WTC11 (cell line): Measurements from ENCODE around the gene ANXA11. TPM values are rescaled to one million over a fixed set of nuclear protein-coding genes. Genes with fewer than 3 reads are reported as not detected.

Experiments used
- ATAC-seq: fragments of 200-7000 bp; cut with Tn5 transposase; 2 replicates; pipeline ENCODE4 v1.10.0; 2021; ENCODE audit warnings: mild to moderate bottlenecking, moderate library complexity
- CTCF ChIA-PET: fragments of 300-600 bp; sonication (Branson Sonifier 250); formaldehyde crosslinking; loops from one replicate; lab custom pipeline; 2021; ENCODE audit warnings: antibody characterized with exemption; lab: Charles Lee
- POLR2A ChIA-PET: fragments of 350-600 bp; sonication (Branson Sonifier 250); formaldehyde crosslinking; loops from one replicate; lab custom pipeline; 2021; ENCODE audit warnings: antibody characterized with exemption; lab: Charles Lee
- DNase-seq: peaks from one replicate; pipeline ENCODE4 v3.0.0; 2021; ENCODE audit warnings: low spot score
- H3K27ac Mint-ChIP-seq: 2 replicates; pipeline ENCODE4 v1.8.0; 2021; ENCODE audit warnings: mixed read lengths
- H3K27me3 Mint-ChIP-seq: 2 replicates; pipeline ENCODE4 v1.8.0; 2021; ENCODE audit warnings: low read depth, mild to moderate bottlenecking, moderate library complexity, mixed read lengths
- H3K36me3 Mint-ChIP-seq: 2 replicates; pipeline ENCODE4 v1.8.0; 2021; ENCODE audit warnings: mixed read lengths
- H3K4me1 Mint-ChIP-seq: 2 replicates; pipeline ENCODE4 v1.8.0; 2022; ENCODE audit warnings: mixed read lengths
- H3K4me3 Mint-ChIP-seq: 2 replicates; pipeline ENCODE4 v1.8.0; 2021; ENCODE audit warnings: mild to moderate bottlenecking, moderate library complexity, mixed read lengths
- H3K9me3 Mint-ChIP-seq: 2 replicates; pipeline ENCODE4 v1.8.0; 2021; ENCODE audit warnings: mixed read lengths
- ATF1 ChIP-seq: sonication (generic); formaldehyde crosslinking; IDR thresholded peaks from 2 replicates; pipeline ENCODE4 v1.8.1; 2023; ENCODE audit warnings: mild to moderate bottlenecking, moderate library complexity, missing genetic modification reagents
- CREB1 ChIP-seq: sonication (generic); formaldehyde crosslinking; IDR thresholded peaks from 2 replicates; pipeline ENCODE4 v1.8.0; 2023; ENCODE audit warnings: mild to moderate bottlenecking, missing genetic modification reagents
- EMX1 ChIP-seq: fragments of 250-450 bp; sonication (Bioruptor Pico); IDR thresholded peaks from 2 replicates; pipeline ENCODE4 v1.8.0; 2021; ENCODE audit warnings: mild to moderate bottlenecking
- GABPB1 ChIP-seq: sonication (generic); formaldehyde crosslinking; IDR thresholded peaks from 2 replicates; pipeline ENCODE4 v1.8.1; 2023; ENCODE audit warnings: mild to moderate bottlenecking, missing genetic modification reagents
- HMGA2 ChIP-seq: fragments of 250-450 bp; sonication (Bioruptor Pico); IDR thresholded peaks from 2 replicates; pipeline ENCODE4 v1.4.0; 2021; ENCODE audit warnings: mild to moderate bottlenecking, moderate library complexity
- IRF2 ChIP-seq: sonication (generic); formaldehyde crosslinking; IDR thresholded peaks from 2 replicates; pipeline ENCODE4 v1.8.0; 2022; ENCODE audit warnings: low read depth, missing genetic modification reagents, borderline replicate concordance
- JAZF1 ChIP-seq: fragments of 250-450 bp; sonication (Bioruptor Pico); IDR thresholded peaks from 2 replicates; pipeline ENCODE4 v1.9.0; 2021; ENCODE audit warnings: moderate library complexity, mild to moderate bottlenecking, inconsistent platforms
- NR2C2 ChIP-seq: sonication (generic); formaldehyde crosslinking; IDR thresholded peaks from 2 replicates; pipeline ENCODE4 v1.8.0; 2022; ENCODE audit warnings: mild to moderate bottlenecking, missing genetic modification reagents
- OVOL2 ChIP-seq: fragments of 250-450 bp; sonication (Bioruptor Pico); IDR thresholded peaks from 2 replicates; pipeline ENCODE4 v1.9.0; 2021; ENCODE audit warnings: mild to moderate bottlenecking, borderline replicate concordance
- TCF7 ChIP-seq: sonication (generic); formaldehyde crosslinking; IDR thresholded peaks from 2 replicates; pipeline ENCODE4 v1.8.0; 2022; ENCODE audit warnings: mild to moderate bottlenecking, low read depth, missing genetic modification reagents, moderate library complexity
- TP53 ChIP-seq: sonication (generic); formaldehyde crosslinking; IDR thresholded peaks from 2 replicates; pipeline ENCODE4 v1.8.1; 2023; ENCODE audit warnings: mild to moderate bottlenecking, missing genetic modification reagents
- ZNF219 ChIP-seq: sonication (generic); formaldehyde crosslinking; IDR thresholded peaks from 2 replicates; pipeline ENCODE4 v1.8.0; 2023; ENCODE audit warnings: missing genetic modification reagents, mild to moderate bottlenecking, borderline replicate concordance
- ZNF232 ChIP-seq: sonication (generic); formaldehyde crosslinking; IDR thresholded peaks from 2 replicates; pipeline ENCODE4 v1.8.0; 2022; ENCODE audit warnings: mild to moderate bottlenecking, missing genetic modification reagents
- ZNF396 ChIP-seq: fragments of 250-450 bp; sonication (Bioruptor Pico); IDR thresholded peaks from 2 replicates; pipeline ENCODE4 v1.8.0; 2021; ENCODE audit warnings: mild to moderate bottlenecking, moderate library complexity, borderline replicate concordance
- ZNF416 ChIP-seq: fragments of 250-450 bp; sonication (Bioruptor Pico); IDR thresholded peaks from 2 replicates; pipeline ENCODE4 v1.9.0; 2021; ENCODE audit warnings: mild to moderate bottlenecking, inconsistent platforms
- ZNF423 ChIP-seq: fragments of 250-450 bp; sonication (Bioruptor Pico); IDR thresholded peaks from 2 replicates; pipeline ENCODE4 v2.1.2; 2022; ENCODE audit warnings: mild to moderate bottlenecking, moderate library complexity
- total RNA-seq: library from RNA; stranded (reverse); gene quantifications from 3 replicates; pipeline ENCODE4 v1.2.3, GENCODE V29; 2021
- TF ChIP-seq, protein P1 (sequence below): fragments of 250-450 bp; sonication (Bioruptor Pico); IDR thresholded peaks from 2 replicates; pipeline ENCODE4 v1.8.0; 2021; ENCODE audit warnings: mild to moderate bottlenecking
- TF ChIP-seq, protein P2 (sequence below): sonication (generic); formaldehyde crosslinking; IDR thresholded peaks from 2 replicates; pipeline ENCODE4 v1.8.1; 2023; ENCODE audit warnings: mild to moderate bottlenecking, missing genetic modification reagents, moderate library complexity
- TF ChIP-seq, protein P3 (sequence below): sonication (generic); formaldehyde crosslinking; IDR thresholded peaks from 2 replicates; pipeline ENCODE4 v1.8.1; 2023; ENCODE audit warnings: mild to moderate bottlenecking, missing genetic modification reagents
- TF ChIP-seq, protein P4 (sequence below): fragments of 250-450 bp; sonication (Bioruptor Pico); IDR thresholded peaks from 2 replicates; pipeline ENCODE4 v2.1.2; 2022; ENCODE audit warnings: mild to moderate bottlenecking, moderate library complexity

ANXA11 gene
- total RNA-seq, 1 experiment from 2014 or later: 83.3 TPM

DNA sequence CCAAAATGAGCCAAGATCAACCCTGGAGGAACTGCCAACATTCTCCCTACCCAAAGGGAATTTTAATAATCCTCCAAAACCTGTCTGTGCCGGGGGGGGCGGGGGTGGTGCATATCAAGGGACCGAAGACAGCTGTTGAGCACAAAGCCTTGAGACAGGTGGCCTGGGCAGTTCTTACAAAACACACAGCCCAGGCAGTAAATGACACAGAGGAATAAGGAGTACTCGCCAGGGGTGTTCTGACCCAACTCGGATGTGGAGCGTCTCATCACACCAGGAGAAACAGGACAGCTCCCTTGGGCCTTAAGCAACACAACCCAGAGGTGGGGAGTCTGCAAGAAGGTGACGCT, 37.2 kb downstream of the ANXA11 start (continued):
- TF ChIP-seq, protein P1, sequence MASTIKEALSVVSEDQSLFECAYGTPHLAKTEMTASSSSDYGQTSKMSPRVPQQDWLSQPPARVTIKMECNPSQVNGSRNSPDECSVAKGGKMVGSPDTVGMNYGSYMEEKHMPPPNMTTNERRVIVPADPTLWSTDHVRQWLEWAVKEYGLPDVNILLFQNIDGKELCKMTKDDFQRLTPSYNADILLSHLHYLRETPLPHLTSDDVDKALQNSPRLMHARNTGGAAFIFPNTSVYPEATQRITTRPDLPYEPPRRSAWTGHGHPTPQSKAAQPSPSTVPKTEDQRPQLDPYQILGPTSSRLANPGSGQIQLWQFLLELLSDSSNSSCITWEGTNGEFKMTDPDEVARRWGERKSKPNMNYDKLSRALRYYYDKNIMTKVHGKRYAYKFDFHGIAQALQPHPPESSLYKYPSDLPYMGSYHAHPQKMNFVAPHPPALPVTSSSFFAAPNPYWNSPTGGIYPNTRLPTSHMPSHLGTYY (CRISPR knock-in tag): no peak
- no peak for TF ChIP-seq HMGA2 (CRISPR knock-in tag)
- no peak for TF ChIP-seq OVOL2 (CRISPR knock-in tag)

DNA sequence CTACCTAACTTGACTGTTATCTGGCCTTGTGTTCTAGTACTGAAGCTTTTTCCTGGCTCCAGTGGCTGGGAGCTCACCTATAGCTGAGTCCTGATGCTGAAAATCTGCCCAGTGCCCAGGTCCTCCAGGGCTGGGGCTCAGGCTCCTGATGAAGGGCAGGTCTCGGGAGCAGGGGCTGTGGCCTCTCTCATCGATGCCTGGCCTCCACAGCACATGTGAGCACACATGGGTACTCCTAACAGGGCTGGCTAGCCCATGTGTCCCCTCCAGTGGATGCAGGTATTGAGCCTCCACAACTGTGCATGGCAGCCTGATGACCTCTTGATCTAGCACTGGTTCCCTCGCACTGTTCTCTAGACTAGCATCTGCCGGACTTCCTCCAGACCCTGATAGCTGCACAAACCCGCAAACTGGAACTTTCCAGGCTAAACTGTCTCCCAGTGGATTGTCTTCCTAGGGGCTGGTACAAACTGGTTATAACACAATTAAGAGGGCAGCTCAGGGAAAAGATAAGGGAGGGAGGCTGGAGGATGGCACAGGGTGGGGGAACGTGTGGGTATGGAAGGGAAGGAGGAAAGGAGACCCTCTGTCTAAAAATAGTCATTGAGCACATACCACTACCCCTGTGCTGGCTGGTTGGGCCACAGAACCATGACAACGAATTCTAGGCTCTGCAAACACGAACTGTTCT, 37.7 kb downstream of the ANXA11 start:
- ChIA-PET CTCF (interaction anchor here (2.2 to 2.4 kb wide), 2 partner anchors 55 to 93 kb away, joined by 6 to 8 read pairs; no protein-coding TSS in a partner anchor), POLR2A (no interaction called here)
- no peak for DNase-seq
- Mint-ChIP-seq H3K27me3 (no peaks in the 10 kb centered on the region), H3K4me1 (peaks cover 15% of the 10 kb centered on the region), H3K36me3 (peaks cover 18% of the 10 kb centered on the region), H3K27ac (no peak overlapping the region), H3K9me3 (no peaks in the 10 kb centered on the region), H3K4me3 (no peak overlapping the region)
- no peak for ATAC-seq
- TF ChIP-seq CREB1 (no peak), IRF2 (CRISPR knock-in tag) (no peak), GABPB1 (CRISPR knock-in tag) (no peak), ZNF416 (no peak), ZNF219 (no peak), NR2C2 (CRISPR knock-in tag) (no peak), ATF1 (no peak), HMGA2 (CRISPR knock-in tag) (no peak), EMX1 (CRISPR knock-in tag) (no peak), JAZF1 (CRISPR knock-in tag) (no peak), ZNF423 (CRISPR knock-in tag) (no peak), ZNF232 (CRISPR knock-in tag) (no peak), TCF7 (CRISPR knock-in tag) (no peak), TP53 (CRISPR knock-in tag) (no peak), ZNF396 (CRISPR knock-in tag) (no peak)
- TF ChIP-seq, protein P2, sequence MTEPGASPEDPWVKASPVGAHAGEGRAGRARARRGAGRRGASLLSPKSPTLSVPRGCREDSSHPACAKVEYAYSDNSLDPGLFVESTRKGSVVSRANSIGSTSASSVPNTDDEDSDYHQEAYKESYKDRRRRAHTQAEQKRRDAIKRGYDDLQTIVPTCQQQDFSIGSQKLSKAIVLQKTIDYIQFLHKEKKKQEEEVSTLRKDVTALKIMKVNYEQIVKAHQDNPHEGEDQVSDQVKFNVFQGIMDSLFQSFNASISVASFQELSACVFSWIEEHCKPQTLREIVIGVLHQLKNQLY (CRISPR knock-in tag): no peak
- TF ChIP-seq, protein P3, sequence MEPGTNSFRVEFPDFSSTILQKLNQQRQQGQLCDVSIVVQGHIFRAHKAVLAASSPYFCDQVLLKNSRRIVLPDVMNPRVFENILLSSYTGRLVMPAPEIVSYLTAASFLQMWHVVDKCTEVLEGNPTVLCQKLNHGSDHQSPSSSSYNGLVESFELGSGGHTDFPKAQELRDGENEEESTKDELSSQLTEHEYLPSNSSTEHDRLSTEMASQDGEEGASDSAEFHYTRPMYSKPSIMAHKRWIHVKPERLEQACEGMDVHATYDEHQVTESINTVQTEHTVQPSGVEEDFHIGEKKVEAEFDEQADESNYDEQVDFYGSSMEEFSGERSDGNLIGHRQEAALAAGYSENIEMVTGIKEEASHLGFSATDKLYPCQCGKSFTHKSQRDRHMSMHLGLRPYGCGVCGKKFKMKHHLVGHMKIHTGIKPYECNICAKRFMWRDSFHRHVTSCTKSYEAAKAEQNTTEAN (CRISPR knock-in tag): no peak
- TF ChIP-seq, protein P4, sequence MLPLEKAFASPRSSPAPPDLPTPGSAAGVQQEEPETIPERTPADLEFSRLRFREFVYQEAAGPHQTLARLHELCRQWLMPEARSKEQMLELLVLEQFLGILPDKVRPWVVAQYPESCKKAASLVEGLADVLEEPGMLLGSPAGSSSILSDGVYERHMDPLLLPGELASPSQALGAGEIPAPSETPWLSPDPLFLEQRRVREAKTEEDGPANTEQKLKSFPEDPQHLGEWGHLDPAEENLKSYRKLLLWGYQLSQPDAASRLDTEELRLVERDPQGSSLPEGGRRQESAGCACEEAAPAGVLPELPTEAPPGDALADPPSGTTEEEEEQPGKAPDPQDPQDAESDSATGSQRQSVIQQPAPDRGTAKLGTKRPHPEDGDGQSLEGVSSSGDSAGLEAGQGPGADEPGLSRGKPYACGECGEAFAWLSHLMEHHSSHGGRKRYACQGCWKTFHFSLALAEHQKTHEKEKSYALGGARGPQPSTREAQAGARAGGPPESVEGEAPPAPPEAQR (CRISPR knock-in tag): no peak
